Fibroblast of villous mesenchyme (primary cell): ENCODE results near the gene KATNAL1. TPM values are rescaled to one million over a fixed set of nuclear protein-coding genes. Genes with fewer than 3 reads are reported as not detected.

Experiments used
- DNase-seq: peaks from one replicate; pipeline ENCODE4 v3.0.0-alpha.2; 2010; ENCODE audit warnings: low read depth
- H3K4me3 ChIP-seq: 2 replicates; pipeline ENCODE4 v1.5.1; 2011; ENCODE audit warnings: low read depth, mild to moderate bottlenecking, low read length
- CTCF ChIP-seq: IDR thresholded peaks from 2 replicates; pipeline ENCODE4 v1.5.1; 2012; ENCODE audit warnings: low read depth, mild to moderate bottlenecking, low read length; ENCODE audit not compliant: insufficient read depth
- total RNA-seq: library from RNA; depleted of rRNA; stranded (reverse); fragments of >200 nt; gene quantifications from 2 replicates; pipeline ENCODE4 v1.2.3, GENCODE V29; 2012

KATNAL1 gene
- total RNA-seq, 1 donor: 35.4 TPM

DNA sequence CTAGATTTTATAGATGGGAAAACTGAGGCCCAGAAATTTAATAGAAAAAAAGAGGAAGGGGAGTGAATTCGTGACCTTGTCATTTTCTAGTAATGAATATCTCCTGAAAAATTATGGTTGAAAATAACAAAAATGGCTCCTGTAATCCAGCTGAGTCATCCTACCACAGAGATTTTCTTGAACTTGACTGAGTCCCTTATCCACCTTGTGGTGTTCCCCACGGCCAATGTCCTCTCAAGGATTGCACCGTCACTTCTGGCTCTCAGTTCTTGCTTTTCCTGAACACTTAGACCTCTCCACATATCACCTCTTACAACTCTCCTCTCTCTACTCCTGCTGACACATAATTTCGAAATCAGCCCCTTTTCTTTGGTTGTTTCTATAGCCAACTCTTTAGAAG, 1.2 kb upstream of the KATNAL1 start:
- TF ChIP-seq CTCF: no peak
- no peak overlapping the region for H3K4me3 ChIP-seq
- peak; percentile 39 for DNase-seq

DNA sequence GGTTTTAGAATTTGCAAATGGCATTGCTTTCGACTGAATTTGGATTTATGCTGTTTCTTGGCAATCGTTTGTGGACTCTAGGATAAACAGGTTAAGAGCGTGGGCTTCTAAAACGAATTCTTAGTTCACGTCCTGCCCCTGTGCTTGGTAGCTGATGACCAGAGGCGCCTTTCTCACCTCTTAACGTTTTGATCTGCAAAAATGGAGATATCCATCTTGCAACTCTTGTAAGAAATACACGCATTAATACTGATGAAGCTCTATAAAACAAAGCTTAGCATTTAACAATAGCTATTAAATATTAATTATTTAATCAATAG, 580 bp upstream of the KATNAL1 start:
- no peak for TF ChIP-seq CTCF
- DNase-seq: no peak

GRCh38 chr13:30306762-30307193, 573 bp downstream of the KATNAL1 start:
- H3K4me3 ChIP-seq: peak overlapping the region; percentile 89
- DNase-seq: peak; percentile 91
- no peak for TF ChIP-seq CTCF

More for the DNA sequence above, 580 bp upstream of the KATNAL1 start:
- peak overlapping the region; percentile 89 for H3K4me3 ChIP-seq

DNA sequence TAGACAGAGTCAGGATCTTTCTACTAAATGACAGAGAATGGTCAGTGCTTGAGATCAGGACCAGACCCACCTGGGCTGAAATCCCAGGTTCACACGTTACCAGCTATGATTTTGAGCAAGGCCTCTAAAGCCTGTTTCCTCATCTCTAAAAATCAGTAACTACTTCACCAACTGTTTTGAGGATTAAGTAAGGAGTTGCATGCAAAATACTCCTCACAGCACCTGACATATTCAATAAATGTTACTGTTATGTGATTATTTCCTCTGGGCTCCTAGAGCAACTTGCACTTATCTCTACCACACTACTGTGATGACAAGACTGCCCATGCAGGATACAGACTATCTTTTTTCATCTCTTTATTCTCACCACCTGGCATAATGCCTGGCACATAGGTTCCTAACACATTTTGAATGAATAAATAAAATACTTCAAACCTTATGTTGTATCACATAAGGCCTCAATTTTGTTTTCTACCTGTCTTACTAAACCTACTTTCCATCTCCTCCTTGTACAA, 1.8 kb downstream of the KATNAL1 start:
- H3K4me3 ChIP-seq: peak overlapping the region; percentile 89
- no peak for DNase-seq
- no peak for TF ChIP-seq CTCF

GRCh38 chr13:30303269-30303668, 4.1 kb downstream of the KATNAL1 start:
- TF ChIP-seq CTCF: no peak
- no peak overlapping the region for H3K4me3 ChIP-seq
- DNase-seq: no peak

GRCh38 chr13:30301827-30302226, 5.5 kb downstream of the KATNAL1 start:
- DNase-seq: peak; percentile 10
- H3K4me3 ChIP-seq: no peak overlapping the region
- TF ChIP-seq CTCF: no peak

DNA sequence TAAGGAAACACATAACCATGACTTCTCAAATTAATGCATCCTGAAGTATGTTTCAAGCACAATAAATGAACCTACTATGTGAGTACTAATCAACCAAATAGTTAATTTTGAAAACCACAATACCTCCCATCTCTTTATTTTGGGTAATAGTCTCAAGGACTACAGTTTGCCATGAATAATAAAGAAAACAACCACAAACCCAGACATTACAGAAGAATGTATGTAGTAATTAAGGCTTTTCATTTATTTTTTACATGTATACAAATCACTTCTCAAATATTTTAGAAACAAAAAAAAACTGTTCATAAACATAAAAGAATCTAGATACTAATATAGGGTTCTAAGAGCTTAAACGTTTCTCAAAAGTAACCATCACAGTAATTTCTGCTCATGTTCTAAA, 6.8 kb downstream of the KATNAL1 start:
- H3K4me3 ChIP-seq: no peak overlapping the region
- DNase-seq: no peak

More for the DNA sequence above, 6.8 kb downstream of the KATNAL1 start:
- TF ChIP-seq CTCF: no peak
